ENCODE data around the gene NCK1. TPM values are rescaled to one million over a fixed set of nuclear protein-coding genes. Genes with fewer than 3 reads are reported as not detected.

NCK1 gene
- total and polyA plus RNA-seq, 2 donors (not counting 1 experiment from before 2014, with no cell fraction given), result 59.5 to 62.7 TPM

DNA sequence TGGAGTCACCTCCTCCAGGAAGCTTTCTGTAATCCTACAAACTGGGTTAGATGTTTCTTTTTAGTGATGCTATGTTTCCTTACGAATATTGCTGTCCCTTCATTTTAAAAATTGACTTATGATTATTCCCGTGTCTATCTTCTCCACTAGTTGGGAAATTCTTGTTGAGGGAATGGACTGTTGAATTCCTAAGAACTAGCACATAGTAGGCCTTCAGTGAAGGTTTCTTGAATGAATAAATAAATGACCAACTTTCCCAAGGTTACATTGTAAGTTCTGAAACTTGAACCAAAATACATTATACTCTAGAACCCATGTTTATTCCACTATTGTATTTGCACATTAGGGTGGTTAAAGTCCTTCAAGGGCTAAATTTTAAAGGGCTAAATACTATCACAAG is 95.0 kb downstream of the NCK1 start:
- no peak overlapping the region for H3K9ac ChIP-seq (ENCODE audit: insufficient read depth, low read length)
- no peaks in the 10 kb centered on the region for H4K20me1 ChIP-seq (ENCODE audit: control insufficient read depth, extremely low read depth, insufficient read depth, low read length)
- DNase-seq (ENCODE audit: low read depth in 2 of 2), result no peak
- peaks cover 21% of the 10 kb centered on the region for H3K4me1 ChIP-seq (ENCODE audit: control insufficient read depth, extremely low read depth, insufficient read depth, low read length)
- no peak overlapping the region for H3K27ac ChIP-seq (ENCODE audit: insufficient read depth, low read length)
- TF ChIP-seq, protein P1, sequence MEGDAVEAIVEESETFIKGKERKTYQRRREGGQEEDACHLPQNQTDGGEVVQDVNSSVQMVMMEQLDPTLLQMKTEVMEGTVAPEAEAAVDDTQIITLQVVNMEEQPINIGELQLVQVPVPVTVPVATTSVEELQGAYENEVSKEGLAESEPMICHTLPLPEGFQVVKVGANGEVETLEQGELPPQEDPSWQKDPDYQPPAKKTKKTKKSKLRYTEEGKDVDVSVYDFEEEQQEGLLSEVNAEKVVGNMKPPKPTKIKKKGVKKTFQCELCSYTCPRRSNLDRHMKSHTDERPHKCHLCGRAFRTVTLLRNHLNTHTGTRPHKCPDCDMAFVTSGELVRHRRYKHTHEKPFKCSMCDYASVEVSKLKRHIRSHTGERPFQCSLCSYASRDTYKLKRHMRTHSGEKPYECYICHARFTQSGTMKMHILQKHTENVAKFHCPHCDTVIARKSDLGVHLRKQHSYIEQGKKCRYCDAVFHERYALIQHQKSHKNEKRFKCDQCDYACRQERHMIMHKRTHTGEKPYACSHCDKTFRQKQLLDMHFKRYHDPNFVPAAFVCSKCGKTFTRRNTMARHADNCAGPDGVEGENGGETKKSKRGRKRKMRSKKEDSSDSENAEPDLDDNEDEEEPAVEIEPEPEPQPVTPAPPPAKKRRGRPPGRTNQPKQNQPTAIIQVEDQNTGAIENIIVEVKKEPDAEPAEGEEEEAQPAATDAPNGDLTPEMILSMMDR (conservative IDR thresholded peaks at IDR 0.05 in 1 of 2, IDR thresholded peaks at IDR 0.05 in 1 of 2; ENCODE audit: low read depth in 1 of 2, low read length in 2 of 2), result no peak
- TF ChIP-seq EZH2 (IDR thresholded peaks at IDR 0.05; ENCODE audit: low read length, missing control alignments), result no peak
- H3K79me2 ChIP-seq (ENCODE audit: control insufficient read depth, insufficient read depth, low read length), result no peaks in the 10 kb centered on the region
- H3K9me3 ChIP-seq (ENCODE audit: control insufficient read depth, insufficient read depth, low read depth, low read length), result no peaks in the 10 kb centered on the region
- no peaks in the 10 kb centered on the region for H3K27me3 ChIP-seq (ENCODE audit: control insufficient read depth, insufficient read depth, low read length)
- H2AFZ ChIP-seq (ENCODE audit: low read length), result no peak overlapping the region
- no peaks in the 10 kb centered on the region for H3K36me3 ChIP-seq (ENCODE audit: control insufficient read depth, insufficient read depth, low read length)
- H3K4me3 ChIP-seq (replicated peaks in 1 of 4; ENCODE audit: control extremely low read depth in 1 of 4, insufficient read depth in 1 of 4, low read depth in 3 of 4, low read length in 4 of 4), result no peak overlapping the region
- no peak overlapping the region for H3K4me2 ChIP-seq (ENCODE audit: extremely low read depth, insufficient read depth, low read length)

DNA sequence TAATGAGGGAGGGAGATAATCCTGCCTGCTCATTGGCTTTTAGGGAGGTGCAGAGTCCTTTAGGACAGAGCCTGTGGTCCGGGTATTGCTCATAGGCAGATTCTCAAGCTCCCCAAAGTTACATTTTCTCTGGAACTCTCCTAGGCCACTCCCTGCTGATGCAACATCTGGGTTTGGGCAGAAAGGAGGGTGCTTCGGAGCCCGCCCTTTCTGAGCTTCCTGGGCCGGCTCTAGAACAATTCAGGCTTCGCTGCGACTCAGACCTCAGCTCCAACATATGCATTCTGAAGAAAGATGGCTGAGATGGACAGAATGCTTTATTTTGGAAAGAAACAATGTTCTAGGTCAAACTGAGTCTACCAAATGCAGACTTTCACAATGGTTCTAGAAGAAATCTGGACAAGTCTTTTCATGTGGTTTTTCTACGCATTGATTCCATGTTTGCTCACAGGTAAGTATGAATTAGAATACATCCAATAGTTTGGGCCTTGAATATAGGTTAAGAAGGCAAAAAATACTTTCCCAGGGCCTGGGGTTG is 95.8 kb downstream of the NCK1 start, which contains the start of gene IL20RB:
Gene IL20RB (plus strand): TSS at position 233 of the 538 bp plus-strand sequence. CDS start 131 bp downstream, at position 364.
- H2AFZ ChIP-seq (ENCODE audit: low read length), result no peak within 1 kb of the TSS
- H3K36me3 ChIP-seq (ENCODE audit: control insufficient read depth, insufficient read depth, low read length), result no peaks in the 10 kb centered on the region
- H3K4me3 ChIP-seq (replicated peaks in 1 of 4; ENCODE audit: control extremely low read depth in 1 of 4, insufficient read depth in 1 of 4, low read depth in 3 of 4, low read length in 4 of 4), result peak within 1 kb of the TSS in 1 of 4 experiments; percentile 39
- no peaks in the 10 kb centered on the region for H3K9me3 ChIP-seq (ENCODE audit: control insufficient read depth, insufficient read depth, low read depth, low read length)
- TF ChIP-seq, protein P1 (conservative IDR thresholded peaks at IDR 0.05 in 1 of 2, IDR thresholded peaks at IDR 0.05 in 1 of 2; ENCODE audit: low read depth in 1 of 2, low read length in 2 of 2), result no peak
- no peak for TF ChIP-seq EZH2 (IDR thresholded peaks at IDR 0.05; ENCODE audit: low read length, missing control alignments)
- H3K27ac ChIP-seq (ENCODE audit: insufficient read depth, low read length), result no peak within 1 kb of the TSS
- no peaks in the 10 kb centered on the region for H3K79me2 ChIP-seq (ENCODE audit: control insufficient read depth, insufficient read depth, low read length)
- DNase-seq (ENCODE audit: low read depth in 2 of 2), result peak; percentile 15 to 89
- H4K20me1 ChIP-seq (ENCODE audit: control insufficient read depth, extremely low read depth, insufficient read depth, low read length), result no peaks in the 10 kb centered on the region
- H3K27me3 ChIP-seq (ENCODE audit: control insufficient read depth, insufficient read depth, low read length), result no peaks in the 10 kb centered on the region
- H3K4me1 ChIP-seq (ENCODE audit: control insufficient read depth, extremely low read depth, insufficient read depth, low read length), result peaks cover 19% of the 10 kb centered on the region
- H3K9ac ChIP-seq (ENCODE audit: insufficient read depth, low read length), result no peak within 1 kb of the TSS
- no peak within 1 kb of the TSS for H3K4me2 ChIP-seq (ENCODE audit: extremely low read depth, insufficient read depth, low read length)

DNA sequence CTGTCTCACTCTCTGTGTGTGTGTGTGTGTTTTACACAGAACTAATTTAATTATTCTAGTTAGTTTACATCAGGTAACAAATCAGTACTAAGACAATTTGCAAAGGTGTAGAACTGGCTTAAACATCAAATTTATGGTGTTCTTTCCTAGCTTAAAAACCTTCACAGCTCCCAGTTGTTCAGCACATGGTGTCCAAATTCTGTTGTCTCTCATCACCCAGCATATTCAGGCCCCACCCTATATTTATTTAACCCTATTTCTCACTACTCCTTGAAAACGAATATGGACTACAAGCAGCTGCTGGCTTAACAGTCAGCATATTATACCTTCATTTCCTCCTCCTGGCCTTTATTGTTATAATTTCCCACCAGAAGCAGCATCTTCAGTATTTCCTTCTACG is 96.9 kb downstream of the NCK1 start:
- Histone ChIP-seq H3K9me3 (ENCODE audit: control insufficient read depth, insufficient read depth, low read depth, low read length) (no peaks in the 10 kb centered on the region), H3K9ac (ENCODE audit: insufficient read depth, low read length) (no peak overlapping the region), H3K4me2 (ENCODE audit: extremely low read depth, insufficient read depth, low read length) (no peak overlapping the region), H2AFZ (ENCODE audit: low read length) (no peak overlapping the region), H4K20me1 (ENCODE audit: control insufficient read depth, extremely low read depth, insufficient read depth, low read length) (no peaks in the 10 kb centered on the region), H3K4me3 (replicated peaks in 1 of 4; ENCODE audit: control extremely low read depth in 1 of 4, insufficient read depth in 1 of 4, low read depth in 3 of 4, low read length in 4 of 4) (peak overlapping the region in 1 of 4 experiments; percentile 13), H3K36me3 (ENCODE audit: control insufficient read depth, insufficient read depth, low read length) (no peaks in the 10 kb centered on the region), H3K27me3 (ENCODE audit: control insufficient read depth, insufficient read depth, low read length) (no peaks in the 10 kb centered on the region), H3K27ac (ENCODE audit: insufficient read depth, low read length) (no peak overlapping the region), H3K4me1 (ENCODE audit: control insufficient read depth, extremely low read depth, insufficient read depth, low read length) (peaks cover 19% of the 10 kb centered on the region), H3K79me2 (ENCODE audit: control insufficient read depth, insufficient read depth, low read length) (no peaks in the 10 kb centered on the region)
- no peak for DNase-seq (ENCODE audit: low read depth in 2 of 2)
- TF ChIP-seq EZH2 (IDR thresholded peaks at IDR 0.05; ENCODE audit: low read length, missing control alignments), result no peak
- TF ChIP-seq, protein P1 (conservative IDR thresholded peaks at IDR 0.05 in 1 of 2, IDR thresholded peaks at IDR 0.05 in 1 of 2; ENCODE audit: low read depth in 1 of 2, low read length in 2 of 2), result no peak

All from fibroblast of lung (primary cell).